Left ventricle myocardium inferior (tissue), 1 donor: ENCODE results near the gene BOD1. TPM values are rescaled to one million over a fixed set of nuclear protein-coding genes. Genes with fewer than 3 reads are reported as not detected.

Experiments
- DNase-seq: peaks from one replicate; pipeline ENCODE4 v3.0.0-alpha.2; 2020
- H3K27ac ChIP-seq: fragments of 200-600 bp; replicated peaks from 2 replicates; pipeline ENCODE4 v1.8.0; 2021
- H3K27me3 ChIP-seq: fragments of 200-600 bp; 2 replicates; pipeline ENCODE4 v1.8.0; 2021; ENCODE audit warnings: low read depth
- H3K36me3 ChIP-seq: fragments of 200-600 bp; 2 replicates; pipeline ENCODE4 v1.8.0; 2021
- H3K4me1 ChIP-seq: fragments of 200-600 bp; 2 replicates; pipeline ENCODE4 v1.8.0; 2021
- H3K4me3 ChIP-seq: fragments of 200-600 bp; 2 replicates; pipeline ENCODE4 v1.8.0; 2021; ENCODE audit warnings: mild to moderate bottlenecking, moderate library complexity
- H3K9me3 ChIP-seq: fragments of 200-600 bp; replicated peaks from 2 replicates; pipeline ENCODE4 v1.8.0; 2021
- CTCF ChIP-seq: fragments of 200-600 bp; IDR thresholded peaks from 2 replicates; pipeline ENCODE4 v1.8.0; 2021; ENCODE audit warnings: antibody characterized with exemption, mild to moderate bottlenecking, borderline replicate concordance
- intact Hi-C: fragments of 100-400 bp; cut with micrococcal nuclease; formaldehyde crosslinking; loops from one replicate; pipeline ENCODE4 v1.11.0; 2022
- total RNA-seq: library from RNA; stranded (reverse); fragmentation: NEBNext Ultra II Directional; extraction: Animal tissue kit (Norgen Biotek cat#: 25700); gene quantifications from one replicate; pipeline ENCODE4 v1.2.1, GENCODE V29; 2021
- donor health status: DM: no; HTN: yes; CAD: no; lungs with severe emphysema.

Gene BOD1
- total RNA-seq, 1 donor from 2014 or later: 48.7 TPM

- H3K36me3 ChIP-seq: no peaks in the 10 kb centered on the region
- DNase-seq: no peak
- intact Hi-C loops: no loop called here
- no peaks in the 10 kb centered on the region for H3K27me3 ChIP-seq
- H3K9me3 ChIP-seq: no peaks in the 10 kb centered on the region
- H3K27ac ChIP-seq: no peak overlapping the region
- H3K4me3 ChIP-seq: no peak overlapping the region
- H3K4me1 ChIP-seq: peaks cover 9% of the 10 kb centered on the region
- TF ChIP-seq CTCF: no peak
Measured at GRCh38 chr5:173643964-173644363, 27.5 kb upstream of the BOD1 start.

GRCh38 chr5:173642895-173643481, 26.5 kb upstream of the BOD1 start:
- no peak for TF ChIP-seq CTCF
- DNase-seq: no peak
- intact Hi-C loops: no loop called here

GRCh38 chr5:173642191-173642816, 25.9 kb upstream of the BOD1 start:
- TF ChIP-seq CTCF: no peak
- Histone ChIP-seq H3K27me3 (no peaks in the 10 kb centered on the region), H3K4me3 (no peak overlapping the region), H3K9me3 (no peaks in the 10 kb centered on the region), H3K27ac (no peak overlapping the region), H3K4me1 (peaks cover 9% of the 10 kb centered on the region), H3K36me3 (no peaks in the 10 kb centered on the region)
- no peak for DNase-seq
- intact Hi-C loops: no loop called here

More at GRCh38 chr5:173642895-173643481, 26.5 kb upstream of the BOD1 start:
- Histone ChIP-seq H3K4me1 (peaks cover 9% of the 10 kb centered on the region), H3K27me3 (no peaks in the 10 kb centered on the region), H3K27ac (no peak overlapping the region), H3K36me3 (no peaks in the 10 kb centered on the region), H3K9me3 (no peaks in the 10 kb centered on the region), H3K4me3 (no peak overlapping the region)

GRCh38 chr5:173640156-173640804, 23.8 kb upstream of the BOD1 start:
- peak; percentile 18 for TF ChIP-seq CTCF
- no peaks in the 10 kb centered on the region for H3K36me3 ChIP-seq
- H3K27me3 ChIP-seq: no peaks in the 10 kb centered on the region
- no peak for DNase-seq
- H3K9me3 ChIP-seq: no peaks in the 10 kb centered on the region
- peaks cover 9% of the 10 kb centered on the region for H3K4me1 ChIP-seq
- no peak overlapping the region for H3K4me3 ChIP-seq
- no peak overlapping the region for H3K27ac ChIP-seq
- intact Hi-C loops: no loop called here

- no peaks in the 10 kb centered on the region for H3K36me3 ChIP-seq
- no peak overlapping the region for H3K4me3 ChIP-seq
- DNase-seq: no peak
- H3K27ac ChIP-seq: no peak overlapping the region
- no peaks in the 10 kb centered on the region for H3K27me3 ChIP-seq
- peaks cover 9% of the 10 kb centered on the region for H3K4me1 ChIP-seq
- TF ChIP-seq CTCF: no peak
- H3K9me3 ChIP-seq: no peaks in the 10 kb centered on the region
- intact Hi-C loops: no loop called here
Measured at GRCh38 chr5:173638126-173639040, 21.9 kb upstream of the BOD1 start.
